Panc1 (cell line): ENCODE data around the gene CCNYL1. TPM values are rescaled to one million over a fixed set of nuclear protein-coding genes. Genes with fewer than 3 reads are reported as not detected.

ENCODE experiments used
- ATAC-seq: fragments of 200-7000 bp; cut with Tn5 transposase; 2 replicates; pipeline ENCODE4 v1.9.1; 2020; ENCODE audit warnings: mild to moderate bottlenecking, moderate library complexity
- BruUV-seq: library from RNA; stranded (reverse); fragments of 400-500 nt; replicated peaks from 2 replicates; lab custom pipeline; 2021; lab: Mats Ljungman, UMichigan
- CTCF ChIA-PET: fragments of 300-600 bp; sonication (Branson Sonifier 250); formaldehyde crosslinking; loops from one replicate; lab custom pipeline; 2022; ENCODE audit warnings: antibody characterized with exemption; lab: Charles Lee
- POLR2A ChIA-PET: fragments of 300-600 bp; sonication (Branson Sonifier 250); formaldehyde crosslinking; loops from one replicate; lab custom pipeline; 2022; ENCODE audit warnings: antibody characterized with exemption; lab: Charles Lee
- DNase-seq: peaks from one replicate; pipeline ENCODE4 v3.0.0-alpha.2; 2010; ENCODE audit warnings: low read depth, low spot score
- H3K27ac ChIP-seq: 2 replicates; pipeline ENCODE4 v1.5.1; 2011; ENCODE audit warnings: mild to moderate bottlenecking, low read length, inconsistent platforms
- H3K27me3 ChIP-seq: fragments of 200-500 bp; sonication (Bioruptor generic); 2 replicates; pipeline ENCODE4 v1.6.0; 2014; ENCODE audit warnings: low read length, inconsistent platforms; ENCODE audit not compliant: control insufficient read depth, insufficient read depth
- H3K36me3 ChIP-seq: fragments of 200-500 bp; sonication (Bioruptor generic); 2 replicates; pipeline ENCODE4 v1.5.1; 2014; ENCODE audit warnings: inconsistent platforms, mild to moderate bottlenecking, low read length, moderate library complexity; ENCODE audit not compliant: control insufficient read depth, insufficient read depth
- H3K4me1 ChIP-seq: 2 replicates; pipeline ENCODE4 v1.5.1; 2011; ENCODE audit warnings: inconsistent platforms, mild to moderate bottlenecking, low read length, moderate library complexity; ENCODE audit not compliant: control insufficient read depth, insufficient read depth
- H3K4me3 ChIP-seq, 2 experiments: 2 replicates each; pipeline ENCODE4 v1.5.1; 2011 to 2012; ENCODE audit warnings: low read depth in 2 of 2, low read length in 2 of 2, mild to moderate bottlenecking in 2 of 2, inconsistent platforms in 1 of 2, moderate library complexity in 1 of 2
- H3K9me3 ChIP-seq: fragments of 200-500 bp; sonication (Bioruptor generic); 2 replicates; pipeline ENCODE4 v1.5.1; 2014; ENCODE audit warnings: low read depth, mild to moderate bottlenecking, inconsistent platforms, low read length, moderate library complexity; ENCODE audit not compliant: control insufficient read depth, insufficient read depth
- CTCF ChIP-seq: fragments of 450-650 bp; IDR thresholded peaks from 2 replicates; pipeline ENCODE4 v1.5.1; 2017; ENCODE audit warnings: mild to moderate bottlenecking
- POLR2AphosphoS5 ChIP-seq: IDR thresholded peaks from 2 replicates; pipeline ENCODE4 v1.6.1; 2012; ENCODE audit warnings: mild to moderate bottlenecking, low read depth, low read length, moderate library complexity
- REST ChIP-seq, 2 experiments: IDR thresholded peaks; 2 replicates each; pipeline ENCODE4 v1.6.1; 2011 to 2012; ENCODE audit warnings: low read depth in 2 of 2, control low read depth in 1 of 2, low read length in 1 of 2, mild to moderate bottlenecking in 1 of 2, moderate library complexity in 1 of 2; ENCODE audit not compliant: insufficient read depth in 1 of 2
- SIN3A ChIP-seq: IDR thresholded peaks from 2 replicates; pipeline ENCODE4 v1.6.1; 2012; ENCODE audit warnings: low read depth, mild to moderate bottlenecking, low read length, moderate library complexity, borderline replicate concordance; ENCODE audit not compliant: insufficient read depth
- TCF7L2 ChIP-seq: IDR thresholded peaks from 2 replicates; pipeline ENCODE4 v1.6.1; 2011; ENCODE audit warnings: mild to moderate bottlenecking, low read depth, low read length, inconsistent platforms
- in situ Hi-C: cut with HindIII; loops from 2 replicates; pipeline ENCODE4 v1.10.0; 2016; ENCODE audit warnings: low sequenced_read_pairs, low pct_unique_long_range_greater_than_20kb
- intact Hi-C: fragments of 100-400 bp; cut with micrococcal nuclease; formaldehyde crosslinking; loops from one replicate; pipeline ENCODE4 v1.10.0; 2022; ENCODE audit not compliant: unreplicated experiment
- total RNA-seq: library from RNA; stranded (reverse); gene quantifications from one replicate; pipeline ENCODE4 v1.2.1, GENCODE V29; 2021; ENCODE audit not compliant: unreplicated experiment

Gene CCNYL1
- total RNA-seq, 1 experiment from 2014 or later = 31.4 TPM

DNA sequence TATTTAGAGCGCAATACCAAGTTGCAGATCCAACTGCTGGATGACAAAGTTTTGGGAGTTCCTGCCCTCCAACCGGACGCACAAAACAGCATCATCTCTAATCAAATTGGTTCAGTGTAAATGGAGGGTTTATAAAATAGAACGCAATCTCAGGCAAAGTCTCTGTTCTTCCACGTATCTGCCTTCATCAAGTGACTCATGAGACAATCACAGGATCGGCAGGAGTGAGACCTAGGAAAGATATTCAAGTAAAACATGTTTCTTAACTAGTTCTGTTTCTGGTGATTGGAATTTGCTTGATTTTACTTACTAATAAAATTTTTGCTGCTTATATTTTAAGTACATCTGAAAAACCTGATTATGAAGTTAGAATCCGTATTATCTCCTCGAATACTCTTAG, 50.7 kb downstream of the CCNYL1 start:
- ATAC-seq = no peak
- DNase-seq = no peak
- Histone ChIP-seq H3K27ac (no peak overlapping the region), H3K4me3 (no peak overlapping the region), H3K36me3 (no peaks in the 10 kb centered on the region; the same call in 1 of the 2 replicates), H3K27me3 (no peaks in the 10 kb centered on the region), H3K9me3 (no peaks in the 10 kb centered on the region), H3K4me1 (peaks cover 15% of the 10 kb centered on the region)
- ChIA-PET POLR2A (no interaction called here), CTCF (interaction anchor here (0.6 kb wide), 1 partner anchor 230 kb away, joined by 6 read pairs; no protein-coding TSS in a partner anchor)
- in situ Hi-C loops = no loop called here
- BruUV-seq = no TSS peak
- intact Hi-C loops = no loop called here
- TF ChIP-seq REST (IDR thresholded peaks at IDR 0.05; ENCODE audit: insufficient read depth in 1 of 2, low read depth in 2 of 2, low read length in 1 of 2) = no peak
- no peak for TF ChIP-seq SIN3A
- no peak for TF ChIP-seq POLR2AphosphoS5
- TF ChIP-seq TCF7L2 = no peak
- TF ChIP-seq CTCF = no peak

GRCh38 chr2:207763303-207763917, 52.0 kb downstream of the CCNYL1 start:
- no peak for TF ChIP-seq POLR2AphosphoS5
- no peak for TF ChIP-seq REST (IDR thresholded peaks at IDR 0.05; ENCODE audit: insufficient read depth in 1 of 2, low read depth in 2 of 2, low read length in 1 of 2)
- TF ChIP-seq CTCF = no peak
- no peak for TF ChIP-seq SIN3A
- no peak for TF ChIP-seq TCF7L2
- intact Hi-C loops (no loop called here), in situ Hi-C loops (no loop called here)
- DNase-seq (no peak), ATAC-seq (no peak)
- peaks cover 15% of the 10 kb centered on the region for H3K4me1 ChIP-seq
- CTCF ChIA-PET = interaction anchor here (0.5 kb wide), 1 partner anchor 282 kb away, joined by 8 read pairs; no protein-coding TSS in a partner anchor
- no peaks in the 10 kb centered on the region; the same call in 1 of the 2 replicates for H3K36me3 ChIP-seq
- H3K27me3 ChIP-seq = no peaks in the 10 kb centered on the region
- no TSS peak for BruUV-seq
- H3K27ac ChIP-seq = no peak overlapping the region
- POLR2A ChIA-PET = no interaction called here
- no peak overlapping the region for H3K4me3 ChIP-seq
- H3K9me3 ChIP-seq = no peaks in the 10 kb centered on the region
